ENCODE data around the gene SEPHS2.

SEPHS2 gene

GRCh38 chr16:30429678-30430427, 15.8 kb downstream of the SEPHS2 start, which contains the start of gene DCTPP1:
Gene DCTPP1, minus strand, starts transcription at chr16:30430030. Its CDS starts 50 bp downstream, at chr16:30429980.
- DNase-seq (ENCODE audit: low spot score) = peak; percentile 100

- no peak for DNase-seq (ENCODE audit: low spot score)
These were observed 16.3 kb downstream of the SEPHS2 start for GRCh38 chr16:30429418-30429677.

- no peak for DNase-seq (ENCODE audit: low spot score)
These were observed 17.6 kb downstream of the SEPHS2 start for GRCh38 chr16:30428055-30428454.

- no peak for DNase-seq (ENCODE audit: low spot score)
These were observed 24.7 kb downstream of the SEPHS2 start for GRCh38 chr16:30421010-30421409.

GRCh38 chr16:30418350-30419181, 27.1 kb downstream of the SEPHS2 start:
- DNase-seq (ENCODE audit: low spot score) = no peak

- no peak for DNase-seq (ENCODE audit: low spot score)
These were observed 27.9 kb downstream of the SEPHS2 start for GRCh38 chr16:30417529-30418349.

- no peak for DNase-seq (ENCODE audit: low spot score)
These were observed 28.8 kb downstream of the SEPHS2 start for GRCh38 chr16:30416624-30417528.

- DNase-seq (ENCODE audit: low spot score) = no peak
These were observed 29.5 kb downstream of the SEPHS2 start for GRCh38 chr16:30416047-30416603.

- DNase-seq (ENCODE audit: low spot score) = no peak
These were observed 31.5 kb downstream of the SEPHS2 start for GRCh38 chr16:30414159-30414558.

- no peak for DNase-seq (ENCODE audit: low spot score)
These were observed 32.4 kb downstream of the SEPHS2 start for GRCh38 chr16:30413112-30413806.

- DNase-seq (ENCODE audit: low spot score) = peak; percentile 88
These were observed 36.3 kb downstream of the SEPHS2 start for GRCh38 chr16:30409125-30410060.

- DNase-seq (ENCODE audit: low spot score) = peak; percentile 41
These were observed 37.7 kb downstream of the SEPHS2 start for GRCh38 chr16:30407804-30408534.

GRCh38 chr16:30407102-30407803, 38.4 kb downstream of the SEPHS2 start, which contains the start of gene ZNF771:
Gene ZNF771, plus strand, starts transcription at chr16:30407606. Its CDS starts 448 bp downstream, at chr16:30408054.
- peak; percentile 88 for DNase-seq (ENCODE audit: low spot score)

GRCh38 chr16:30406795-30407101, 38.9 kb downstream of the SEPHS2 start:
- no peak for DNase-seq (ENCODE audit: low spot score)

- no peak for DNase-seq (ENCODE audit: low spot score)
These were observed 43.8 kb downstream of the SEPHS2 start for GRCh38 chr16:30401768-30402425.

- DNase-seq (ENCODE audit: low spot score) = no peak
These were observed 46.1 kb downstream of the SEPHS2 start for GRCh38 chr16:30399435-30400186.

All from SK-N-DZ (cell line).